Peyer's patch (tissue), 4 donors: Measurements from ENCODE around the gene RAPSN. TPM values are rescaled to one million over a fixed set of nuclear protein-coding genes. Genes with fewer than 3 reads are reported as not detected.

Experiments
- DNase-seq, 3 donors: peaks; one replicate each; pipeline ENCODE4 v3.0.0-alpha.2; 2017 to 2019
- H3K27ac ChIP-seq, 4 donors: fragments of 200-600 bp; sonication (generic); one replicate each; pipeline ENCODE4 v1.5.1; 2016 to 2019
- H3K27me3 ChIP-seq, 2 donors: fragments of 200-600 bp; sonication (generic); one replicate each; pipeline ENCODE4 v1.5.1; 2019
- H3K36me3 ChIP-seq, 3 donors: fragments of 200-600 bp; sonication (generic); one replicate each; pipeline ENCODE4 v1.5.1; 2016 to 2019
- H3K4me1 ChIP-seq, 4 donors: fragments of 200-600 bp; sonication (generic); one replicate each; pipeline ENCODE4 v1.5.1; 2016 to 2019
- H3K4me3 ChIP-seq, 4 donors: fragments of 200-600 bp; sonication (generic); 1 replicate in 3 of 4; 2 replicates in 1 of 4; pipeline ENCODE4 v1.5.1; 2016 to 2019; ENCODE audit warnings: mild to moderate bottlenecking in 1 of 4
- H3K9me3 ChIP-seq, 4 donors: fragments of 200-600 bp; sonication (generic); one replicate each; pipeline ENCODE4 v1.5.1; 2016 to 2019; ENCODE audit warnings: mild to moderate bottlenecking in 1 of 4
- POLR2A ChIP-seq, 2 donors: fragments of 450-650 bp; IDR thresholded peaks; one replicate each; pipeline ENCODE4 v1.5.1; 2017; ENCODE audit warnings: antibody characterized with exemption in 2 of 2, mild to moderate bottlenecking in 2 of 2, moderate library complexity in 2 of 2
- total RNA-seq, 4 donors: library from RNA; depleted of rRNA; stranded (reverse); fragments of >200 nt; gene quantifications; one replicate each; pipeline ENCODE4 v1.1.0, GENCODE V29; 2016
- TF ChIP-seq, protein P1 (sequence below), 6 experiments: fragments of 450-650 bp in 4 of 6; fragments of 200-600 bp in 2 of 6; sonication (generic) in 1 of 6; IDR thresholded peaks; one replicate each; pipeline ENCODE4 v1.5.1; 2017 to 2019; ENCODE audit warnings: antibody characterized with exemption in 6 of 6, mild to moderate bottlenecking in 3 of 6, moderate library complexity in 1 of 6

RAPSN gene
- total RNA-seq, 4 donors from 2014 or later: 0.54 to 0.76 TPM; not detected in 2

DNA sequence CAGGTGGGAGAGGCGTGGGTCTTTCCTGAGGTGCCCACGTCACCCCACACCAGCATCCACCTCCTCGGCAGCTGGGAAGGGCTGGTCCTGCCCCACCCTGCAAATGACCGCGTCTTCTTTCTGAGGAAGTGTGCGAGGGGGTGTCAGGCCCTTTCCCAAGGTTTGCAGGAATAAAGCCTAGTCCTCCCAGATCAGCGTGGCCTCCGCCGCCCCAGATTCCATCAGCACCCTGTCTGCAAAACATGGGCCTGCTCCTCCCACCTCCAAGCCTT is 55.0 kb downstream of the RAPSN start:
- DNase-seq: peak in 1 of 3 donors; percentile 45
- Histone ChIP-seq H3K36me3 (no peaks in the 10 kb centered on the region), H3K4me3 (peak overlapping the region in 1 of 4 donors; percentile 32), H3K27me3 (no peaks in the 10 kb centered on the region), H3K4me1 (peaks cover 0 to 25% (median 24%) of the 10 kb centered on the region in 4 donors), H3K27ac (peak overlapping the region; percentile 87 to 95 (median 89)), H3K9me3 (no peaks in the 10 kb centered on the region)
- TF ChIP-seq POLR2A (IDR thresholded peaks at IDR 0.05): no peak
- TF ChIP-seq, protein P1, sequence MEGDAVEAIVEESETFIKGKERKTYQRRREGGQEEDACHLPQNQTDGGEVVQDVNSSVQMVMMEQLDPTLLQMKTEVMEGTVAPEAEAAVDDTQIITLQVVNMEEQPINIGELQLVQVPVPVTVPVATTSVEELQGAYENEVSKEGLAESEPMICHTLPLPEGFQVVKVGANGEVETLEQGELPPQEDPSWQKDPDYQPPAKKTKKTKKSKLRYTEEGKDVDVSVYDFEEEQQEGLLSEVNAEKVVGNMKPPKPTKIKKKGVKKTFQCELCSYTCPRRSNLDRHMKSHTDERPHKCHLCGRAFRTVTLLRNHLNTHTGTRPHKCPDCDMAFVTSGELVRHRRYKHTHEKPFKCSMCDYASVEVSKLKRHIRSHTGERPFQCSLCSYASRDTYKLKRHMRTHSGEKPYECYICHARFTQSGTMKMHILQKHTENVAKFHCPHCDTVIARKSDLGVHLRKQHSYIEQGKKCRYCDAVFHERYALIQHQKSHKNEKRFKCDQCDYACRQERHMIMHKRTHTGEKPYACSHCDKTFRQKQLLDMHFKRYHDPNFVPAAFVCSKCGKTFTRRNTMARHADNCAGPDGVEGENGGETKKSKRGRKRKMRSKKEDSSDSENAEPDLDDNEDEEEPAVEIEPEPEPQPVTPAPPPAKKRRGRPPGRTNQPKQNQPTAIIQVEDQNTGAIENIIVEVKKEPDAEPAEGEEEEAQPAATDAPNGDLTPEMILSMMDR (IDR thresholded peaks at IDR 0.05): no peak

DNA sequence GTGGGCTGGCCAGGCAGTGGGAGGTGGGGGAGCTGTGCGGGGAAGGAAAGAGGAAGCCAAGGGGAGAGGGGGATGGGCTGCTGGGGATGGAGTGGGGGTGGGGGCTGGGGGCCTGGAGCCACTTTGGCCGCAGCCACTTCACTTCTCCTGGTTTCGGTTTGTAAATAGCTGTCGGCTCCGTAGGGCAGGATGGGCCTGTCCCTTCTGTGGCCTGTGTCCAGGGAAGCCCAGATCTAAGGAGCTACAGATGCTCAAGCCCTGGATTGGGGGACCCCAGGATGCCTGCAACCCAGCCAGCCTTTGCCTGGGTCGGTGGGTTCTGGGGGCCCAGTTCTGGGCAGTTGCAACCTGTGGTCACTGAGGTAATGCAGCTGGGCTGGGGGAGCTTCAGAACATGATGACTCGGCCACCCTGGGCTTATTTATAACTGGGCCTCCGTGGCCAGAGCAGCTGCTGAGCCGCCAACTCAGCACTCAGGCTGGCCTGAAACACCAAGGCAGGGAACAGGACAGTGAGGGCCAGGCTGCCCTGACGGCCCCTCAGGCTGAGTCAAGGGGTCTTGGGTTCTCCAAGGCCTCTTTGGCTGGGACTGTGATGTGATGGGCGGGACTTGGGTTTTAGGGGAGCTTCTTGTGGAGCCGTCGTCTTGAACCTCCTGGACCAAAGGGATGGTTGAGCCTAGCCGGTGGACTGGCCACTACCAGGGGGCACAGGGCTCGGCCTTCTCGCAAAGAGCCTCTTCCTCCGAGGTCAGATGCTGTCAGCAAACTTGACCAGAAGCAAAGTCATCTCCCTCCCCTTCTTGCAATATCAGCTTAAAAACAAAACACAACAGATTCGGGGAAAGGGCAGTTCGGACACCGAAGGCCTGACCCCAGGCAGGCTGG is 55.5 kb downstream of the RAPSN start:
- H3K27me3 ChIP-seq: no peaks in the 10 kb centered on the region
- H3K4me3 ChIP-seq: peak overlapping the region in 1 of 4 donors; percentile 32
- peak; percentile 42 to 57 (median 50) for DNase-seq

DNA sequence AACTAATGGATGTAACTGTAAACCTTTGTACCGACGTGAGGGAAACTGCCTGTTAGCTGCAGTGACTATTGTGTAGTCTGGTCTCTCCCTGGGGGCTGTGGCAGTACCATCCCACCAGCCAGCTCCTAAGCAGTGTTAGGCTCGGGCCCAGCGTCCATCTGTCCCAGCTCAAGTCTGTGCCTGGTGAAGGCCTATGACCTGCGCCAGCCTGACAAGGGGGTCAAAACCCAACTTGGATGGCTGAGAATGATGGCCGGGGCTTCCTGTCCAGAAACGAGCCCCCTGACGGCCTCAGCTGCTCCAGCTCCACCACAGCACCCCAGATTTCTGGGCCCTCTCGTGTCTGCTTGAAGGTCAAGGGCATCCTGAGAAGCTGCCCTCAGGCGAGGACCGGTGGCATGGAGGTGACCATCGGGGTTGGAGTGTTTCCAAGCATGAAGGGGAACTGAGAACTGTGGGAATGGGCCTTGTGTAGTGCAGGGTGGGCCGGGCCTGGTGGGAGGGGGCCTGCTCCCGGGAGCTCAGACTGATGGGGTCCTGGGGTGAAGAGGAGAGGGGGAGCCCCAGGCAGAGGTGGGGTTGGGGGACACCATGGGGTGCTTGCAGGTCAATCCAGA is 56.3 kb downstream of the RAPSN start:
- H3K36me3 ChIP-seq: no peaks in the 10 kb centered on the region
- no peak overlapping the region for H3K4me3 ChIP-seq
- H3K9me3 ChIP-seq: no peaks in the 10 kb centered on the region
- peak overlapping the region; percentile 87 to 95 (median 89) for H3K27ac ChIP-seq
- peak in 1 of 3 donors; percentile 44 for DNase-seq
- TF ChIP-seq, protein P1 (IDR thresholded peaks at IDR 0.05): no peak
- TF ChIP-seq POLR2A (IDR thresholded peaks at IDR 0.05): no peak
- peaks cover 0 to 25% (median 24%) of the 10 kb centered on the region in 4 donors for H3K4me1 ChIP-seq
- H3K27me3 ChIP-seq: no peaks in the 10 kb centered on the region

More for the DNA sequence above, 55.5 kb downstream of the RAPSN start:
- Histone ChIP-seq H3K27ac (peak overlapping the region; percentile 87 to 95 (median 89)), H3K36me3 (no peaks in the 10 kb centered on the region), H3K4me1 (peaks cover 0 to 25% (median 24%) of the 10 kb centered on the region in 4 donors), H3K9me3 (no peaks in the 10 kb centered on the region)
- TF ChIP-seq, protein P1 (IDR thresholded peaks at IDR 0.05): no peak
- TF ChIP-seq POLR2A (IDR thresholded peaks at IDR 0.05): no peak

DNA sequence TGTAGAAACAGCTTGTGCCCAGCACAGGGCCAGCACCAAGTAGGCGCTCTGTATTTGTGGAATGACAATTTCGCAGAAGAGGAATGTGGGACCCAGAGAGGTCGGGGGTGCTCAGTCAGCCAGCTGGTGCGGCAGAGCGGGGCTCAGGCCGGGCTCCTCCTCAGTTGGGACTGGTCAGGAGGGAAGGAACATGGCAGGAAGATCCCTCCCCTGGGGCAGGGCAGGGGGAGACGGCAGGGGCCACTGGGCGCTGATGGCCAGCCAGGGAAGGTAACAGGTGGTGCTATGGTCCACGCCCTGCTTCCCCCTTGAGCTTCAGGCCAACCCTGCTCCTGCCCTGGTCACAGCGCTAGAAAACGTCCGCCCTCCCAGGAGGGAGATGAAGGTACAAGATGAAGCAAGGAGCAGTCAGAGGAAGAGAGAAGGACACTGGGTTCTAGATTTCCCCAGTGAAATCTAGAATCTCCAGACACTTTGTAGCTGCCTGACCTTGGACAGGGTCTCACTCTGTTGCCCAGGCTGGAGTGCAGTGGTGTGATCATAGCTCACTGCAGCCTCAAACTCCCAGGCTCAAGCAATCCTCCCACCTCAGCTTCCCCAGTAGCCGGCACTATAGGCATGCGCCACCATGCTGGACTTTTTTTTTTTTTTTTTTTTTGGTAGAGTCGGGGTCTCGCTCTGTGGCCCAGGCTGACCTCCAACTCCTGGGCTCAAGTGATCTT is 57.1 kb downstream of the RAPSN start:
- H3K4me1 ChIP-seq: peaks cover 0 to 25% (median 24%) of the 10 kb centered on the region in 4 donors
- no peaks in the 10 kb centered on the region for H3K36me3 ChIP-seq
- no peak overlapping the region for H3K4me3 ChIP-seq
- no peak for DNase-seq
- H3K27me3 ChIP-seq: no peaks in the 10 kb centered on the region
- H3K9me3 ChIP-seq: no peaks in the 10 kb centered on the region
- peak overlapping the region; percentile 10 to 90 (median 38) for H3K27ac ChIP-seq
- TF ChIP-seq POLR2A (IDR thresholded peaks at IDR 0.05): no peak
- TF ChIP-seq, protein P1 (IDR thresholded peaks at IDR 0.05): no peak

DNA sequence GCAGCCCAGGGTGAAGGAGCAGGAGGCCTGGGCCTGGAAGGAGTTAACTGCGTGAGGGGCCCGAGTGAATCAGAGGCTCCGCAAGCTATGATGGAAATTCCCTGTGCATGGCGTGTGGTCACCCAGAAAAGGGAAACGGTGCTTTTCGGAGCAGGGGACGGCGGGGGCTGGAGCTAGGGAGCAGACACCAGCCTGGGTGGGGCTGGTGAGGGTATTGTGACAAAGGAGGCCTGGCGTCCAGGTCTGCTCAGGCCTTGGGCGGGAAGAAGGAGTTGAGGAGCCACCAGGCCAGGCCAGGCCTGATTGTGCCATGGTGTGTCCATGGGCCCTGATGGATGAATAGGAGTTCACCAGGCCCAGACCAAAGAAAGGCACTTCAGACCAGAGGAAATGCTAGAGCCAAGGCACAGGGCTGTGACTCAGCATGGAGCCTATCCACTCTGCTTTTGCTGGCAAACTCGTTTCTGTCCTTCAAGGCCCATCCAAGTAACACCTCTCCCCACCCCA is 57.8 kb downstream of the RAPSN start:
- TF ChIP-seq POLR2A (IDR thresholded peaks at IDR 0.05): no peak
- TF ChIP-seq, protein P1 (IDR thresholded peaks at IDR 0.05): no peak
- no peaks in the 10 kb centered on the region for H3K27me3 ChIP-seq
- H3K9me3 ChIP-seq: no peaks in the 10 kb centered on the region
- no peak overlapping the region for H3K4me3 ChIP-seq
- H3K27ac ChIP-seq: peak overlapping the region in 2 of 4 donors; percentile 39 to 52
- H3K4me1 ChIP-seq: peaks cover 0 to 25% (median 24%) of the 10 kb centered on the region in 4 donors
- no peaks in the 10 kb centered on the region for H3K36me3 ChIP-seq
- peak in 1 of 3 donors; percentile 60 for DNase-seq
